ENCODE measurements around the gene C8G. TPM values are rescaled to one million over a fixed set of nuclear protein-coding genes. Genes with fewer than 3 reads are reported as not detected.

The C8G gene
- total and polyA plus RNA-seq, 2 of the 13 experiments (the other 11 are each of a cell fraction or from before 2014, with no cell fraction given): 4.9 to 12.8 TPM

GRCh38 chr9:136939996-136940525, 5.0 kb upstream of the C8G start (continued):
- TF ChIP-seq HCFC1 (IDR thresholded peaks at IDR 0.05; ENCODE audit: low read depth, low read length) (no peak), HNF1A (IDR thresholded peaks at IDR 0.05; ENCODE audit: low read depth) (no peak), HNF1A (CRISPR knock-in tag; IDR thresholded peaks at IDR 0.05; ENCODE audit: borderline replicate concordance) (no peak)

- Histone ChIP-seq H3K9ac (ENCODE audit: insufficient read depth, low read depth, low read length) (no peak overlapping the region), H3K4me1 (ENCODE audit: insufficient read depth, low read length) (peaks cover 27% of the 10 kb centered on the region), H3K4me3 (replicated peaks in 1 of 3; ENCODE audit: insufficient read depth in 1 of 3, low read depth in 2 of 3, low read length in 3 of 3) (no peak overlapping the region), H3K4me2 (ENCODE audit: low read depth, low read length) (no peak overlapping the region), H3K27ac (ENCODE audit: extremely low read length, insufficient read depth, low read length) (no peak overlapping the region), H3K36me3 (replicated peaks in 1 of 2; ENCODE audit: control insufficient read depth in 1 of 2, insufficient read depth in 2 of 2, low read length in 2 of 2) (peaks cover 8 to 36% of the 10 kb centered on the region in 2 experiments), H4K20me1 (ENCODE audit: insufficient read depth, low read length) (no peaks in the 10 kb centered on the region), H3K79me2 (ENCODE audit: insufficient read depth, low read length) (peaks cover 10% of the 10 kb centered on the region), H3K27me3 (ENCODE audit: control insufficient read depth in 1 of 2, insufficient read depth in 2 of 2, low read length in 2 of 2) (no peaks in the 10 kb centered on the region), H3K9me3 (ENCODE audit: low read length) (no peaks in the 10 kb centered on the region), H2AFZ (ENCODE audit: low read length) (no peak overlapping the region)
- in situ Hi-C loops (cut with HindIII; ENCODE audit: extremely low pct_ligation_motif_present, low pct_unique_long_range_greater_than_20kb): no loop called here
- no peak for ATAC-seq
- intact Hi-C loops (cut with micrococcal nuclease; ENCODE audit: unreplicated experiment): no loop called here
- no TSS peak for BruUV-seq (replicated peaks)
- FAIRE-seq: no peak
- POLR2A ChIA-PET: no interaction called here
- 96% methylated on average over 17 of the region's 42 CpGs for WGBS (ENCODE audit: low lambda C conversion rate)
- CTCF ChIA-PET (ENCODE audit: low intra/inter-chr PET ratio, low total read pairs): no interaction called here
- no peak for DNase-seq (ENCODE audit: low spot score)
- TF ChIP-seq GTF3A (CRISPR knock-in tag; conservative IDR thresholded peaks at IDR 0.05) (no peak), SUZ12 (IDR thresholded peaks at IDR 0.05; ENCODE audit: low read depth, low read length) (no peak), ZNF639 (CRISPR knock-in tag; conservative IDR thresholded peaks at IDR 0.05) (no peak), MTA1 (CRISPR knock-in tag; IDR thresholded peaks at IDR 0.05; ENCODE audit: borderline replicate concordance) (no peak), RFX3 (CRISPR knock-in tag; IDR thresholded peaks at IDR 0.05) (no peak), JDP2 (CRISPR knock-in tag; IDR thresholded peaks at IDR 0.05; ENCODE audit: borderline replicate concordance) (no peak), HNRNPL (IDR thresholded peaks at IDR 0.05; ENCODE audit: low read depth, low read length) (0 out of 2 replicates have a peak, but pooled peaks have one; percentile 16), ZFP36L1 (CRISPR knock-in tag; IDR thresholded peaks at IDR 0.05) (no peak), UBTF (CRISPR knock-in tag; IDR thresholded peaks at IDR 0.05) (no peak), ZNF432 (CRISPR knock-in tag; IDR thresholded peaks at IDR 0.05; ENCODE audit: borderline replicate concordance) (no peak), ZNF367 (CRISPR knock-in tag; IDR thresholded peaks at IDR 0.05; ENCODE audit: borderline replicate concordance) (no peak)
Measured at GRCh38 chr9:136940526-136941230, 4.4 kb upstream of the C8G start.
